HG02678 (cell line): ENCODE results near the gene SDK1.

Source experiments
- ATAC-seq: cut with Tn5 transposase; IDR thresholded peaks from one replicate; pipeline ENCODE4 v1.9.1; 2021; ENCODE audit warnings: mild to moderate bottlenecking, moderate library complexity; ENCODE audit not compliant: unreplicated experiment

Gene SDK1

GRCh38 chr7:4139656-4140625, 838.9 kb downstream of the SDK1 start:
- no peak for ATAC-seq

DNA sequence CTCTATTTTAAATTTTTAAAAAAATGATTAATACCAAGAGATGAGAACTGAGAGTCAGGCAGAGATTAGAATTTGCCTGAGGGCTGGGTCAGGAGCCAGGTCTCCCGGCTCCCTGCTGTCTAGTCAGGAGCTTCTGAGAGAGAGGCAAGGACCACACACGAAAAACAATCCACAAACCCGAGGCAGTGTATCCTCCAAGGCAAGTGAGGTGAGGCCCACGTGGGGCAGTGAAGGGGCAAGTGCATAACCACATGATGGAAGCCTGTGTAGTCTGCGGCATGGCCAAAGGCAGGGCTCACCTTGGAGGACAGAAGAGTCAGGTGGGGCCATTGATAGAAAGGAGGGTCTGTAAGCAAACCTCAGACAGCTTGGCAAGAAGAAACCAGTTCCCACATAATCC, 839.9 kb downstream of the SDK1 start:
- ATAC-seq = no peak

- no peak for ATAC-seq
These were observed 842.0 kb downstream of the SDK1 start for GRCh38 chr7:4143006-4143405.

DNA sequence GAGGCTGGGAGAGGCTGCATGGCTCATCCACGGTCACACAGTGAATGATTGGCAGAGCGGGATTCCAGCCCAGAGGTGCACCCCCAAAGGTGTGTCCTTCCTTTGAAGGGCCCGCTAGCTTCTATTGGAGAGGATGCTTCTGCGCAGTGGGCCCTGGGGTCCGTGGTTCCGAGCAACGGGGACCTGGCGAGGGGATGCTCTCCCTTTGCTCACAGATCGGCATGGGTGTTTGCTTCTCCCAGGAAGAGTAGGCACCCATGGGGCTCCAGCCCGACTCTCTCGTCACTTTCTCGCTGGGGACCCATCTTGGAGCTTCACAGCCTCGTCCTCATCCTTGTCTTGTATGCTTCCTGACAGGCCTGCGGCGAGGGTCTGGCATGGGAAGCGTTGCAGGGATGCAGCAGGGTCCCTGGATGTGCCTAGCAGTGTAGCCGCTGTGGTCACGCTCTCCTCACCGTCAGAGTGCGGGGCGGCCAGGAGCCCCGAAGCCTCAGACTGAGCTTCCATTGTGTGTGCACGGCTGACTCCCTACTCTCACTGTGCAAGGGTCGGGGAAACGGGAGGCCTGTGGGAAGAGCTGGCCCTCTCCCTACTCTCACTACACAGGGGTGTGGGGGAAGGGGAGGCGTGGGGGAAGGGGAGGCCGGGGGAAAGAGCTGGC, 842.6 kb downstream of the SDK1 start:
- no peak for ATAC-seq

GRCh38 chr7:4144172-4144701, 843.2 kb downstream of the SDK1 start:
- no peak for ATAC-seq

GRCh38 chr7:4144811-4145510, 843.9 kb downstream of the SDK1 start:
- no peak for ATAC-seq

GRCh38 chr7:4145576-4145975, 844.5 kb downstream of the SDK1 start:
- ATAC-seq = no peak

- ATAC-seq = no peak
These were observed 847.0 kb downstream of the SDK1 start for GRCh38 chr7:4147926-4148620.

- ATAC-seq = no peak
These were observed 848.2 kb downstream of the SDK1 start for GRCh38 chr7:4149236-4149635.

- no peak for ATAC-seq
These were observed 848.6 kb downstream of the SDK1 start for GRCh38 chr7:4149645-4150044.

DNA sequence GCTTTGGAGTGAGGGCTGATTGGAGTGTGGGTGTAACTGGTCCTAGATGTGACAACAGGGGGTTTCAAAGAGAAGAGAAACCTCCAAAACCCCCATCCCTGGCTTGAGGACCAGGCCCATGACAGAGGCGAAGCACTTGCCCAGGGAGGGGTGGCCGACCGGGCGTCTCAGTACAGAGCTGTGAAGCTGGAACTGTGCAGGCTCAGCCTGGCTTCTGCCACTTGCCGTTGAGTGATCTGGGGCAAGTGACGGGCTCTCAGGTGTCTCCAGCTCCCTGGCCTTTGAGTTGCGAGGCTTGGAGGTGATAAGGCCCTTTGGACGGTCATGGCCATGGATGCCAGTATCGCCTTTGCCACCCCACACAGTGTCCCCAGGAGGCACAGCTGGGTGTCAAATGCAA, 849.7 kb downstream of the SDK1 start:
- no peak for ATAC-seq

DNA sequence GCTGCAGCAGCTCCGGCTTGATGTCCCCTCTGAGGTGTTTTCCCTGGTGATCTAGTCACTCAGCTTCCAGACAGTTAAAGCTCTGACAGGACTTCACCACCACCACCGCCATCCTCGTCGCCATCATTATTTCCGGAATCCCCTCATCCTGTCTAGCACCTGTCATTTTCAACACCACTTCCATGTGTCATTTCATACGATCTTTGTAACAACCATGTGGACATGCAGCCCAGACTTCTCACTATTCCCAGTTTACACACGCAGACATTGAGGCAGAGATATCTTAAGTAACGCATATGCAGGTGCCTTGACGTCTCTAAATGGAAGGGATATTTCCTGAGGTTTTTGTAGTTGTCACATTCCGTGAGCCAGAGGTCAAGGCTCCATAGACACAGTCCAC, 850.5 kb downstream of the SDK1 start:
- no peak for ATAC-seq

DNA sequence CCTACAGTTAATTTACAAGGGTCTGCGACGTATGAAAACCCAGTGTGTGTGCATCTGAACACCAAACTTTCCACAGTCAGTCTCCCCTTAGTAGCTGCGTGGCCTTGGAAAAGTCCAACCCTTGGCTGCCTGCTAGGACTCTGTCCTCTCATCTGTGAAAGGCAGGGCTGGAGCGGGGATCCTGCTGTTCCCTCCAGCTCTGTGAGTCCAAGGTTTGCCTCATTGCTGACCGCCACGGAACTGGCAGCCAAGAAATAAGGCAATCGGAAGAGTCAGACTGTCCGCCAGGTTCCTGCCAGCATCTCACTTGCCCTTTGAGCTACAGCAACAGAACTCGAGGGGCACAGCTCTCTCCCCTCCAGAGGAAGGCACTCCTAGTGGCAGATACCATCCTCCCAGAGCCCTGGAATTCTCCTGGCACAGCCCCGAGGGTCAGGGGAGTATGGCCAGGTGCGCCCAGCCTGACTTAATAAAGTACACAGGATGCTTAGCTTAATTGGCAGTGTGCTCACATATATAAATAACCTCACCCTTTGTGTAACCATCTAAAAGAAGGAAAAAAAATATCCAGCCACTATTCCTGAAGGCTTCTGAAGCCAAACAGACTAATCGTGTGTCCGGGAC, 851.0 kb downstream of the SDK1 start:
- ATAC-seq = no peak

- ATAC-seq = no peak
These were observed 854.0 kb downstream of the SDK1 start for GRCh38 chr7:4154882-4155535.

GRCh38 chr7:4156190-4156589, 855.1 kb downstream of the SDK1 start:
- ATAC-seq = no peak

DNA sequence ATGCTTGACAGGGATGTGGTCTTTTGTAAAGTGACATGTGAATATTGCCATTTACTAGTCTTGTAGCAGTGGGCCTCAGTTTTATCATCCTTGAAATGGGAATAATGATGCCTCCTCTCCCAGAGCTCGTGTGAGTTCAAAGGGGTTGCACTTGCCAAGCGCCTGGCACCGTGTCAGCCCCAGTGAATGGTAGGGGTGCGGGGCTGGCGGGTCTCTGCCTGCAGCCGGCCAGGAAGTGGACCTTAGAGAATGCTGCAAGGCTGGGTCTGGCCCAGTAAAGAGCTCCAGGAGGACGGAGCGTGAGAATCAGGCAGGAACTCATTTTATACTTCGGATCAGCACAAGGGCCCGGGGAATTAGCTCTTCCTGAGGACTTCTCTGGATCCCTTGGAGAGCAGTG, 856.6 kb downstream of the SDK1 start:
- no peak for ATAC-seq

DNA sequence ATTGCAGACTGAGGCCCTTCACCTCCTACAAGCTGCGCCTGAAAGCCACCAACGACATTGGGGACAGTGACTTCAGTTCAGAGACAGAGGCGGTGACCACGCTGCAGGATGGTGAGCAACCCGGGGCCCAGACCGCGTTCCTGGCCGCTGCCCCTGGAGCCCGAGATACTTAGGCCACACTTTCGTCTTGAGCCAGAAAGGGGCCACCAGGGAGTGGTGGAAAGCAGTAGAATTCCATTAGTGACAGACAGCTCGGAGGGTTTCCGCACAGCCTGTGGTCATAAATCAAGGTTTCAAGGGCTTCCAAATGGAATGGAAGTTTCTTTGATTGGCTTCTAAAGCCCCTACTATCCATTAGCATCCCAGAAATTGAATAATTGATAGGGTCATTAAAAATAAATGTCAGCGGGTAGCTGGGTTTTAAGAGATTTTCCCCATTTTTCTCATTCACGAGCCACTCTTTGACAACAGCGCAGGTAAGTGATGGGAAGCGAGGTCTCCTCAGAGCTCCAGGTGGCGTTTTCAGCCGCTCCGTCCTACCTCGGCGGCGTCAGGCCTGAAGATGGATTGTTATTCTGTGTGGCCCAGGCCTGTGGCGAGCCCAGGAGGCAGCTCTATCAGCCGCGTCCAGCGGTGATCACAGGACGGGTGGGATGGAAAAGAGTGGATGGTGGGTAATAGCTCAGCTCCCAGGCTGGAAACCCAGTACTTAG, 857.5 kb downstream of the SDK1 start:
- no peak for ATAC-seq

DNA sequence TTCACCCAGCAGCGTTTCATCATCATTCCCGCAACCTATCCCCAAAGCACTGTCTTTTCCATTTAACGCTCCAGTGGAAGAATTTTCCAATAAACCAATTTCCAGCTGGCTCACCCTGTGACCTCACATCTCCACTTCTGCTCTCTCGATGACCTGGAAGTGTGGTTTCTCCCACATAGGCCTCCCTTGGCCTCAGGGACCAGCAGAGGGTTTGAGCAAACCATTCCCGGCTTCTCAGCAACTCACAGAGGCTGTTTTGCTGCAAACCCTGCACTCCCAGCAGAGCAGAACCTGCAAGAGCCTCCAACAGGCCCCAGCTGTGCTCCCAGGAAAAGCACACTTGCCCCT, 858.1 kb downstream of the SDK1 start:
- ATAC-seq = no peak
